Measurements from ENCODE around the gene SMARCC1. TPM values are rescaled to one million over a fixed set of nuclear protein-coding genes. Genes with fewer than 3 reads are reported as not detected.
A peak's percentile ranks its signal among the peaks of the same experiment; 100 is the strongest.

The SMARCC1 gene
- total RNA-seq, 4 donors from 2014 or later: 25.0 to 110 (median 56.4) TPM

- Histone ChIP-seq H3K27me3 (peaks cover 0 to 8% of the 10 kb centered on the region in 2 donors), H3K4me3 (peak within 1 kb of the TSS; percentile 50 to 86 (median 75)), H3K9me3 (no peaks in the 10 kb centered on the region), H3K36me3 (no peaks in the 10 kb centered on the region), H3K4me1 (peaks cover 0 to 18% (median 10%) of the 10 kb centered on the region in 4 donors), H3K27ac (no peak within 1 kb of the TSS)
- TF ChIP-seq, protein P1, sequence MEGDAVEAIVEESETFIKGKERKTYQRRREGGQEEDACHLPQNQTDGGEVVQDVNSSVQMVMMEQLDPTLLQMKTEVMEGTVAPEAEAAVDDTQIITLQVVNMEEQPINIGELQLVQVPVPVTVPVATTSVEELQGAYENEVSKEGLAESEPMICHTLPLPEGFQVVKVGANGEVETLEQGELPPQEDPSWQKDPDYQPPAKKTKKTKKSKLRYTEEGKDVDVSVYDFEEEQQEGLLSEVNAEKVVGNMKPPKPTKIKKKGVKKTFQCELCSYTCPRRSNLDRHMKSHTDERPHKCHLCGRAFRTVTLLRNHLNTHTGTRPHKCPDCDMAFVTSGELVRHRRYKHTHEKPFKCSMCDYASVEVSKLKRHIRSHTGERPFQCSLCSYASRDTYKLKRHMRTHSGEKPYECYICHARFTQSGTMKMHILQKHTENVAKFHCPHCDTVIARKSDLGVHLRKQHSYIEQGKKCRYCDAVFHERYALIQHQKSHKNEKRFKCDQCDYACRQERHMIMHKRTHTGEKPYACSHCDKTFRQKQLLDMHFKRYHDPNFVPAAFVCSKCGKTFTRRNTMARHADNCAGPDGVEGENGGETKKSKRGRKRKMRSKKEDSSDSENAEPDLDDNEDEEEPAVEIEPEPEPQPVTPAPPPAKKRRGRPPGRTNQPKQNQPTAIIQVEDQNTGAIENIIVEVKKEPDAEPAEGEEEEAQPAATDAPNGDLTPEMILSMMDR (IDR thresholded peaks at IDR 0.05): no peak
- no peak for TF ChIP-seq POLR2A (IDR thresholded peaks at IDR 0.05)
- DNase-seq: no peak
These were observed 202.7 kb downstream of the SMARCC1 start, which contains the start of gene CSPG5 for GRCh38 chr3:47578691-47579632. CSPG5 (minus strand) TSS chr3:47578865; CDS start chr3:47578693, 172 bp downstream.

- no peak for TF ChIP-seq POLR2A (IDR thresholded peaks at IDR 0.05)
- TF ChIP-seq, protein P1 (IDR thresholded peaks at IDR 0.05): no peak
- Histone ChIP-seq H3K4me1 (peaks cover 0 to 18% (median 10%) of the 10 kb centered on the region in 4 donors), H3K27ac (no peak overlapping the region), H3K36me3 (no peaks in the 10 kb centered on the region), H3K4me3 (peak overlapping the region; percentile 50 to 86 (median 75)), H3K9me3 (no peaks in the 10 kb centered on the region), H3K27me3 (peaks cover 0 to 8% of the 10 kb centered on the region in 2 donors)
- DNase-seq: peak; percentile 25 to 69 (median 56)
These were observed 203.5 kb downstream of the SMARCC1 start for GRCh38 chr3:47578119-47578632.

GRCh38 chr3:47577583-47578118 lies 204.0 kb downstream of the SMARCC1 start:
- TF ChIP-seq POLR2A (IDR thresholded peaks at IDR 0.05): no peak
- TF ChIP-seq, protein P1 (IDR thresholded peaks at IDR 0.05): no peak
- peak overlapping the region; percentile 50 to 86 (median 75) for H3K4me3 ChIP-seq
- H3K27ac ChIP-seq: no peak overlapping the region
- peaks cover 0 to 8% of the 10 kb centered on the region in 2 donors for H3K27me3 ChIP-seq
- H3K9me3 ChIP-seq: no peaks in the 10 kb centered on the region
- H3K36me3 ChIP-seq: no peaks in the 10 kb centered on the region
- H3K4me1 ChIP-seq: peaks cover 0 to 18% (median 10%) of the 10 kb centered on the region in 4 donors
- peak in 1 of 3 donors; percentile 58 for DNase-seq

- no peak for DNase-seq
- TF ChIP-seq, protein P1 (IDR thresholded peaks at IDR 0.05): no peak
- TF ChIP-seq POLR2A (IDR thresholded peaks at IDR 0.05): no peak
- H3K27ac ChIP-seq: no peak overlapping the region
These were observed 208.2 kb downstream of the SMARCC1 start for GRCh38 chr3:47573190-47574172.

More at GRCh38 chr3:47573190-47574172, 208.2 kb downstream of the SMARCC1 start:
- Histone ChIP-seq H3K9me3 (no peaks in the 10 kb centered on the region), H3K27me3 (no peaks in the 10 kb centered on the region), H3K4me1 (peaks cover 0 to 11% (median 5%) of the 10 kb centered on the region in 4 donors), H3K36me3 (no peaks in the 10 kb centered on the region), H3K4me3 (no peak overlapping the region)
